GM12878 (cell line): Measurements from ENCODE around the gene BMF. TPM values are rescaled to one million over a fixed set of nuclear protein-coding genes. Genes with fewer than 3 reads are reported as not detected.

Experiments
- BMI1 ChIP-seq: fragments of 450-650 bp; IDR thresholded peaks from 2 replicates; pipeline ENCODE4 v1.6.1; 2016; ENCODE audit warnings: mild to moderate bottlenecking, moderate library complexity, borderline replicate concordance
- CHD4 ChIP-seq: fragments of 200-600 bp; sonication (generic); IDR thresholded peaks from 2 replicates; pipeline ENCODE4 v1.6.1; 2016; ENCODE audit warnings: mild to moderate bottlenecking
- CREM ChIP-seq: IDR thresholded peaks from 2 replicates; pipeline ENCODE4 v1.6.1; 2014; ENCODE audit warnings: antibody characterized with exemption, low read depth
- E2F4 ChIP-seq: IDR thresholded peaks from 2 replicates; pipeline ENCODE4 v1.6.1; 2012; ENCODE audit warnings: low read depth, low read length, improper control_type of control experiment
- E2F8 ChIP-seq: fragments of 450-650 bp; IDR thresholded peaks from 2 replicates; pipeline ENCODE4 v1.6.1; 2018; ENCODE audit warnings: mild to moderate bottlenecking, low read depth, moderate library complexity; ENCODE audit not compliant: partially characterized antibody
- EZH2 ChIP-seq: IDR thresholded peaks from 2 replicates; pipeline ENCODE4 v1.6.1; 2012; ENCODE audit warnings: low read depth, mild to moderate bottlenecking, control low read depth, inconsistent platforms, low read length, borderline replicate concordance; ENCODE audit not compliant: control insufficient read depth
- GATAD2B ChIP-seq: fragments of 450-650 bp; conservative IDR thresholded peaks from 2 replicates; pipeline ENCODE4 v1.6.1; 2017; ENCODE audit warnings: low read depth, mild to moderate bottlenecking, moderate library complexity
- HDAC2 ChIP-seq: fragments of 200-600 bp; sonication (generic); IDR thresholded peaks from 2 replicates; pipeline ENCODE4 v1.6.1; 2017
- IKZF2 ChIP-seq, 2 experiments: fragments of 450-650 bp; IDR thresholded peaks; 2 replicates each; pipeline ENCODE4 v1.6.1; 2017; ENCODE audit warnings: mild to moderate bottlenecking in 2 of 2, moderate library complexity in 2 of 2
- JUND ChIP-seq: IDR thresholded peaks from 2 replicates; pipeline ENCODE4 v1.6.1; 2012; ENCODE audit warnings: low read depth, mild to moderate bottlenecking, low read length, improper control_type of control experiment, moderate library complexity
- KLF5 ChIP-seq: fragments of 450-650 bp; IDR thresholded peaks from 2 replicates; pipeline ENCODE4 v1.6.1; 2014; ENCODE audit warnings: mild to moderate bottlenecking; ENCODE audit not compliant: partially characterized antibody
- LARP7 ChIP-seq: fragments of 450-650 bp; IDR thresholded peaks from 2 replicates; pipeline ENCODE4 v1.6.1; 2017; ENCODE audit warnings: mild to moderate bottlenecking
- MEF2A ChIP-seq: IDR thresholded peaks from 2 replicates; pipeline ENCODE4 v1.6.1; 2011; ENCODE audit warnings: low read depth, mild to moderate bottlenecking, low read length, moderate library complexity; ENCODE audit not compliant: insufficient read depth
- MYC ChIP-seq: IDR thresholded peaks from 2 replicates; pipeline ENCODE4 v1.6.1; 2011; ENCODE audit warnings: mild to moderate bottlenecking, low read length, moderate library complexity, inconsistent platforms; ENCODE audit not compliant: insufficient read depth, insufficient replicate concordance, insufficient read length, severe bottlenecking
- NFXL1 ChIP-seq: fragments of 450-650 bp; IDR thresholded peaks from 2 replicates; pipeline ENCODE4 v1.6.1; 2017; ENCODE audit warnings: antibody characterized with exemption, mild to moderate bottlenecking, borderline replicate concordance
- NR2C1 ChIP-seq: fragments of 450-650 bp; IDR thresholded peaks from 2 replicates; pipeline ENCODE4 v1.6.1; 2017; ENCODE audit warnings: antibody characterized with exemption, mild to moderate bottlenecking, moderate library complexity
- NRF1 ChIP-seq: conservative IDR thresholded peaks from 2 replicates; pipeline ENCODE4 v1.6.1; 2011; ENCODE audit warnings: mild to moderate bottlenecking, low read depth, low read length, improper control_type of control experiment
- SMAD1 ChIP-seq: fragments of 450-650 bp; IDR thresholded peaks from 2 replicates; pipeline ENCODE4 v1.6.1; 2018; ENCODE audit warnings: mild to moderate bottlenecking, low read depth; ENCODE audit not compliant: partially characterized antibody
- SMAD5 ChIP-seq: IDR thresholded peaks from 2 replicates; pipeline ENCODE4 v1.6.1; 2016; ENCODE audit warnings: antibody characterized with exemption, low read depth
- TBL1XR1 ChIP-seq: IDR thresholded peaks from 2 replicates; pipeline ENCODE4 v1.6.1; 2012; ENCODE audit warnings: low read depth, low read length, improper control_type of control experiment
- YY1 ChIP-seq: IDR thresholded peaks from 2 replicates; pipeline ENCODE4 v1.6.1; 2011; ENCODE audit warnings: low read depth, mild to moderate bottlenecking, low read length
- ZNF622 ChIP-seq: fragments of 450-650 bp; IDR thresholded peaks from 2 replicates; pipeline ENCODE4 v1.6.1; 2017; ENCODE audit warnings: mild to moderate bottlenecking, inconsistent platforms
- polyA plus RNA-seq, 11 experiments: library from polyadenylated mRNA; depleted of rRNA in 4 of 11; unstranded in 6 of 11; stranded (reverse) in 5 of 11; fragments of >200 nt; fragmentation: Nextera tagmentation in 4 of 11; fragmentation: Illumina TruSeq in 1 of 11; extraction: Ambion mirVana in 4 of 11; extraction: Trizol in 1 of 11; gene quantifications; 1 replicate in 1 of 11; 2 replicates in 10 of 11; pipeline versions ENCODE4 v1.2.1 to v1.2.3, GENCODE V29; 2011 to 2016; ENCODE audit warnings: inconsistent platforms in 2 of 11, missing spikeins in 2 of 11, low read depth in 1 of 11
- total RNA-seq, 4 experiments: library from RNA; depleted of rRNA in 3 of 4; stranded (reverse); fragments of >200 nt in 3 of 4; fragmentation: Illumina TruSeq in 1 of 4; extraction: Trizol in 1 of 4; gene quantifications; 2 replicates each; pipeline versions ENCODE4 v1.2.1 to v1.2.3, GENCODE V29; 2013 to 2021
- TF ChIP-seq, protein P1 (sequence below): IDR thresholded peaks from 2 replicates; pipeline ENCODE4 v1.6.1; 2012; ENCODE audit warnings: mild to moderate bottlenecking, low read depth, low read length

The BMF gene
- total and polyA plus RNA-seq, 10 of the 15 experiments (the other 5 are each of a cell fraction or from before 2014, with no cell fraction given): 0.82 to 34.9 (median 16.9) TPM

GRCh38 chr15:40047415-40048210, 61.1 kb downstream of the BMF start (continued):
- TF ChIP-seq E2F8 (no peak), MEF2A (no peak), SMAD1 (no peak), TBL1XR1 (no peak; the same call in 1 of the 2 replicates), MYC (no peak), ZNF622 (no peak), KLF5 (no peak), NRF1 (no peak), CHD4 (no peak), SMAD5 (no peak), CREM (peak; percentile 71), HDAC2 (no peak), NFXL1 (no peak), E2F4 (no peak), LARP7 (no peak; the same call in 1 of the 2 replicates), YY1 (peak; percentile 41), BMI1 (no peak), EZH2 (no peak), GATAD2B (peak; percentile 65), NR2C1 (no peak), JUND (peak; percentile 44; the same call in 1 of the 2 replicates), IKZF2 (IDR thresholded peaks at IDR 0.05) (peak; percentile 86 to 94)
- TF ChIP-seq, protein P1, sequence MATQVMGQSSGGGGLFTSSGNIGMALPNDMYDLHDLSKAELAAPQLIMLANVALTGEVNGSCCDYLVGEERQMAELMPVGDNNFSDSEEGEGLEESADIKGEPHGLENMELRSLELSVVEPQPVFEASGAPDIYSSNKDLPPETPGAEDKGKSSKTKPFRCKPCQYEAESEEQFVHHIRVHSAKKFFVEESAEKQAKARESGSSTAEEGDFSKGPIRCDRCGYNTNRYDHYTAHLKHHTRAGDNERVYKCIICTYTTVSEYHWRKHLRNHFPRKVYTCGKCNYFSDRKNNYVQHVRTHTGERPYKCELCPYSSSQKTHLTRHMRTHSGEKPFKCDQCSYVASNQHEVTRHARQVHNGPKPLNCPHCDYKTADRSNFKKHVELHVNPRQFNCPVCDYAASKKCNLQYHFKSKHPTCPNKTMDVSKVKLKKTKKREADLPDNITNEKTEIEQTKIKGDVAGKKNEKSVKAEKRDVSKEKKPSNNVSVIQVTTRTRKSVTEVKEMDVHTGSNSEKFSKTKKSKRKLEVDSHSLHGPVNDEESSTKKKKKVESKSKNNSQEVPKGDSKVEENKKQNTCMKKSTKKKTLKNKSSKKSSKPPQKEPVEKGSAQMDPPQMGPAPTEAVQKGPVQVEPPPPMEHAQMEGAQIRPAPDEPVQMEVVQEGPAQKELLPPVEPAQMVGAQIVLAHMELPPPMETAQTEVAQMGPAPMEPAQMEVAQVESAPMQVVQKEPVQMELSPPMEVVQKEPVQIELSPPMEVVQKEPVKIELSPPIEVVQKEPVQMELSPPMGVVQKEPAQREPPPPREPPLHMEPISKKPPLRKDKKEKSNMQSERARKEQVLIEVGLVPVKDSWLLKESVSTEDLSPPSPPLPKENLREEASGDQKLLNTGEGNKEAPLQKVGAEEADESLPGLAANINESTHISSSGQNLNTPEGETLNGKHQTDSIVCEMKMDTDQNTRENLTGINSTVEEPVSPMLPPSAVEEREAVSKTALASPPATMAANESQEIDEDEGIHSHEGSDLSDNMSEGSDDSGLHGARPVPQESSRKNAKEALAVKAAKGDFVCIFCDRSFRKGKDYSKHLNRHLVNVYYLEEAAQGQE: no peak
